Loucy (cell line): Measurements from ENCODE around the gene DCX.

ENCODE experiments used
- H2AFZ ChIP-seq: fragments of 200-600 bp; sonication (generic); 2 replicates; pipeline ENCODE4 v1.6.0; 2016; ENCODE audit warnings: antibody characterized with exemption, mild to moderate bottlenecking, low read length, moderate library complexity
- H3F3A ChIP-seq: fragments of 200-600 bp; 2 replicates; pipeline ENCODE4 v1.6.0; 2016; ENCODE audit warnings: antibody characterized with exemption, low read depth, mild to moderate bottlenecking
- H3K27me3 ChIP-seq: fragments of 200-600 bp; sonication (generic); 2 replicates; pipeline ENCODE4 v1.6.1; 2014; ENCODE audit warnings: low read length, mild to moderate bottlenecking; ENCODE audit not compliant: insufficient read depth, poor library complexity, severe bottlenecking
- H3K36me3 ChIP-seq: fragments of 200-600 bp; sonication (generic); 2 replicates; pipeline ENCODE4 v1.6.1; 2016; ENCODE audit warnings: low read length; ENCODE audit not compliant: insufficient read depth
- H3K4me1 ChIP-seq: fragments of 200-600 bp; sonication (generic); 2 replicates; pipeline ENCODE4 v1.5.1; 2014; ENCODE audit warnings: low read length, mild to moderate bottlenecking; ENCODE audit not compliant: insufficient read depth, poor library complexity, severe bottlenecking
- H3K4me2 ChIP-seq: fragments of 200-600 bp; sonication (generic); 2 replicates; pipeline ENCODE4 v1.6.0; 2014; ENCODE audit warnings: antibody characterized with exemption, low read length, low read depth, mild to moderate bottlenecking; ENCODE audit not compliant: poor library complexity, severe bottlenecking
- H3K4me3 ChIP-seq: fragments of 200-600 bp; sonication (generic); 2 replicates; pipeline ENCODE4 v1.5.1; 2014; ENCODE audit warnings: low read length, mild to moderate bottlenecking, mixed read lengths; ENCODE audit not compliant: poor library complexity, severe bottlenecking
- H3K79me2 ChIP-seq: fragments of 200-600 bp; sonication (generic); 2 replicates; pipeline ENCODE4 v1.6.1; 2014; ENCODE audit warnings: low read length; ENCODE audit not compliant: insufficient read depth
- H3K9ac ChIP-seq: fragments of 200-600 bp; sonication (generic); 2 replicates; pipeline ENCODE4 v1.6.0; 2014; ENCODE audit warnings: mild to moderate bottlenecking, low read depth, low read length, moderate library complexity; ENCODE audit not compliant: poor library complexity, severe bottlenecking
- H3K9me2 ChIP-seq: fragments of 200-600 bp; sonication (generic); replicated peaks from 2 replicates; pipeline ENCODE4 v1.6.1; 2016; ENCODE audit warnings: low read depth, low read length, mixed read lengths
- H3K9me3 ChIP-seq: fragments of 200-600 bp; sonication (generic); 2 replicates; pipeline ENCODE4 v1.6.1; 2014; ENCODE audit warnings: mild to moderate bottlenecking, antibody characterized with exemption, low read length, low read depth; ENCODE audit not compliant: insufficient read depth
- H4K20me1 ChIP-seq: fragments of 200-600 bp; sonication (generic); 2 replicates; pipeline ENCODE4 v1.6.0; 2014; ENCODE audit warnings: antibody characterized with exemption, low read length, mild to moderate bottlenecking; ENCODE audit not compliant: insufficient read depth, poor library complexity, severe bottlenecking
- EZH2phosphoT487 ChIP-seq: fragments of 200-600 bp; IDR thresholded peaks from 2 replicates; pipeline ENCODE4 v1.6.1; 2018; ENCODE audit warnings: antibody characterized with exemption, mild to moderate bottlenecking, moderate library complexity, borderline replicate concordance
- TF ChIP-seq, protein P1 (sequence below): fragments of 200-600 bp; sonication (generic); conservative IDR thresholded peaks from 2 replicates; pipeline ENCODE4 v1.5.1; 2014; ENCODE audit warnings: mild to moderate bottlenecking, antibody characterized with exemption, low read length

The DCX gene

DNA sequence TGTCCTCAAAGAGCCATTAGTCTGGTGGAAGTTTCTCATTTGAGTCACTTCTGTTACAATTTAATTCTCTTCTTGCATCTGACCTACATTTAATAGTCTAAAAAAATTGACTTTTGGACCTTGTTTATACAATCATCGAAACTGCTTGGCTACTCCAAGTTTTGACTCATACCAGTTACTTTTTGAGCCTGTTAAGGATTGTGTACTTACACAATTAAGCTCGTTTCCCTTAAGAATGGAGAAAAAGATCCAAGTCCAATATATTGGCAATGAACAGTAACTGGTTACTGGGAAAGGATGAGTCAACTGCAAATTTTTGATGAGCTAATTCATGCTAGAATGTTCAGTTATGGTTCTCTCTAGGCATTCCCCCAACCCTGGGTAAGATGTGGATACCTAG lies 58.2 kb downstream of the DCX start:
- no peak overlapping the region for H3K4me2 ChIP-seq
- TF ChIP-seq, protein P1, sequence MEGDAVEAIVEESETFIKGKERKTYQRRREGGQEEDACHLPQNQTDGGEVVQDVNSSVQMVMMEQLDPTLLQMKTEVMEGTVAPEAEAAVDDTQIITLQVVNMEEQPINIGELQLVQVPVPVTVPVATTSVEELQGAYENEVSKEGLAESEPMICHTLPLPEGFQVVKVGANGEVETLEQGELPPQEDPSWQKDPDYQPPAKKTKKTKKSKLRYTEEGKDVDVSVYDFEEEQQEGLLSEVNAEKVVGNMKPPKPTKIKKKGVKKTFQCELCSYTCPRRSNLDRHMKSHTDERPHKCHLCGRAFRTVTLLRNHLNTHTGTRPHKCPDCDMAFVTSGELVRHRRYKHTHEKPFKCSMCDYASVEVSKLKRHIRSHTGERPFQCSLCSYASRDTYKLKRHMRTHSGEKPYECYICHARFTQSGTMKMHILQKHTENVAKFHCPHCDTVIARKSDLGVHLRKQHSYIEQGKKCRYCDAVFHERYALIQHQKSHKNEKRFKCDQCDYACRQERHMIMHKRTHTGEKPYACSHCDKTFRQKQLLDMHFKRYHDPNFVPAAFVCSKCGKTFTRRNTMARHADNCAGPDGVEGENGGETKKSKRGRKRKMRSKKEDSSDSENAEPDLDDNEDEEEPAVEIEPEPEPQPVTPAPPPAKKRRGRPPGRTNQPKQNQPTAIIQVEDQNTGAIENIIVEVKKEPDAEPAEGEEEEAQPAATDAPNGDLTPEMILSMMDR, result no peak
- no peak for TF ChIP-seq EZH2phosphoT487

DNA sequence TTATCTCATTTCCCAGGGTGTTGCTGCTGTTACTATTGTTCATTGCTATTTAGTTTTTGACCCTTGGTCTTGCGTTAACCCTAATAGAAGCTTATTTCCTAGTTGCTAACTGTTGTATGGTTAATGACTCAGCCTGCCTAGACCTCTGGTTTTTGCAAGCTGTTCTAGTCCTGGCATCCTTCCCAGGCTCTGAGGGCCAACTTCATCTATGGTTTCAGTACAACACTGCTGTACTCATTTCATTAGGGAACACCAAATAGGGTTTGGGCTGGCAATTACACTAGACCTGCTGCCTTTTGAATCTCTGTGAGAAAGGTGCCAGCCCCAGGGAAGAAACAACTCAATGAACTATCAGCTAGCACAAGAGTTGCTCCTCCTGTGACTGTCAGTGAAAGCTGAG lies 59.6 kb downstream of the DCX start:
- Histone ChIP-seq H3K79me2 (no peaks in the 10 kb centered on the region), H3K4me2 (no peak overlapping the region), H3K36me3 (no peaks in the 10 kb centered on the region), H3K4me1 (no peaks in the 10 kb centered on the region), H3K27me3 (no peaks in the 10 kb centered on the region), H4K20me1 (no peaks in the 10 kb centered on the region), H3K9ac (no peak overlapping the region), H3F3A (no peaks in the 10 kb centered on the region), H3K4me3 (no peak overlapping the region), H3K9me2 (no peaks in the 10 kb centered on the region), H2AFZ (no peak overlapping the region), H3K9me3 (no peaks in the 10 kb centered on the region)
- no peak for TF ChIP-seq EZH2phosphoT487
- TF ChIP-seq, protein P1, result no peak

More for the DNA sequence above, 58.2 kb downstream of the DCX start:
- Histone ChIP-seq H3K79me2 (no peaks in the 10 kb centered on the region), H2AFZ (no peak overlapping the region), H3K9me3 (no peaks in the 10 kb centered on the region), H3K36me3 (no peaks in the 10 kb centered on the region), H3K4me1 (no peaks in the 10 kb centered on the region), H3K9me2 (no peaks in the 10 kb centered on the region), H3K4me3 (no peak overlapping the region), H4K20me1 (no peaks in the 10 kb centered on the region), H3F3A (no peaks in the 10 kb centered on the region), H3K9ac (no peak overlapping the region), H3K27me3 (no peaks in the 10 kb centered on the region)

DNA sequence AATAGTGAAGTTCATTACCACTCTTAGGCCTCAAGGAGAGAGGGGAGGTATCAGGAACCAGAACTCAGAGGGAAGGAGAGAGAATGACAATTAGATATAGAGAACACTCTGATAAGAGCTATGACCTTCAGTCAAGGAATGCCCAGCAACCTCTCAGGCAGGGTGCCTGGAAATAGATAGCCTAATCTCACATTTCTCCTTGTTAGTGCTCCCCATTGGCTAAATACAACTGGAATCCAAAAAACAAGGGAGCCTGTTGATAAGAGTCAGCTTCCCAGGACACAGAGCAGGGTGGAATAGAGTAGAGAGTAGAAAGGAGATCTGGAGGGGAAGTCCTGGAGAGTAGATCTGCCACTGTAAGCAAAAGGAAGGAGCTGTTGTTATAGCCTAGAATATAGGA lies 62.1 kb downstream of the DCX start:
- Histone ChIP-seq H3K9me3 (no peaks in the 10 kb centered on the region), H3K36me3 (no peaks in the 10 kb centered on the region), H2AFZ (no peak overlapping the region), H3K4me3 (no peak overlapping the region), H3K27me3 (no peaks in the 10 kb centered on the region), H3F3A (no peaks in the 10 kb centered on the region), H3K4me2 (no peak overlapping the region), H3K79me2 (no peaks in the 10 kb centered on the region), H3K9me2 (no peaks in the 10 kb centered on the region), H3K4me1 (no peaks in the 10 kb centered on the region), H4K20me1 (no peaks in the 10 kb centered on the region), H3K9ac (no peak overlapping the region)
- TF ChIP-seq, protein P1, result no peak
- TF ChIP-seq EZH2phosphoT487, result no peak
